Endothelial cell of umbilical vein (primary cell): ENCODE measurements around the gene CCR8. TPM values are rescaled to one million over a fixed set of nuclear protein-coding genes. Genes with fewer than 3 reads are reported as not detected.

Experiments used
- BruUV-seq: library from RNA; stranded (reverse); fragments of 400-500 nt; replicated peaks from 2 replicates; lab custom pipeline; 2021; lab: Mats Ljungman, UMichigan
- CTCF ChIA-PET: fragments of 300-600, 350-600 bp; sonication (Branson Sonifier 250); formaldehyde crosslinking; loops from one replicate; lab custom pipeline; 2021; ENCODE audit warnings: antibody characterized with exemption, inconsistent platforms; lab: Charles Lee
- POLR2A ChIA-PET: fragments of 300-600, 350-600 bp; sonication (Branson Sonifier 250); formaldehyde crosslinking; loops from one replicate; lab custom pipeline; 2021; ENCODE audit warnings: antibody characterized with exemption, inconsistent platforms; lab: Charles Lee
- DNase-seq: peaks from one replicate; pipeline ENCODE4 v3.0.0-alpha.2; 2011; ENCODE audit warnings: low read depth, low spot score
- FAIRE-seq: peaks from 2 replicates; lab custom pipeline; 2011; peaks lifted over from hg19 to GRCh38; lab: Jason Lieb, UNC
- H2AFZ ChIP-seq: 2 replicates; pipeline ENCODE4 v1.6.0; 2012; ENCODE audit warnings: low read depth, low read length, control low read depth, inconsistent platforms
- H3K27ac ChIP-seq: 2 replicates; pipeline ENCODE4 v1.5.1; 2011; ENCODE audit warnings: low read depth, mild to moderate bottlenecking, control low read depth, low read length, moderate library complexity; ENCODE audit not compliant: insufficient read depth
- H3K27me3 ChIP-seq, 2 experiments: 2 replicates each; pipeline versions ENCODE4 v1.6.0 to v1.6.1; 2011; ENCODE audit warnings: low read length in 2 of 2, mixed read lengths in 1 of 2; ENCODE audit not compliant: control insufficient read depth in 2 of 2, insufficient read depth in 2 of 2
- H3K36me3 ChIP-seq, 2 experiments: 2 replicates in 1 of 2; 3 replicates in 1 of 2; pipeline ENCODE4 v1.5.1; 2011; ENCODE audit warnings: low read length in 2 of 2, mild to moderate bottlenecking in 1 of 2, moderate library complexity in 1 of 2; ENCODE audit not compliant: control insufficient read depth in 2 of 2, insufficient read depth in 2 of 2; ENCODE audit errors: extremely low read depth in 1 of 2
- H3K4me1 ChIP-seq: 3 replicates; pipeline ENCODE4 v1.5.1; 2011; ENCODE audit warnings: mild to moderate bottlenecking, low read length; ENCODE audit not compliant: control insufficient read depth, insufficient read depth; ENCODE audit errors: extremely low read depth
- H3K4me2 ChIP-seq: 2 replicates; pipeline ENCODE4 v1.6.1; 2011; ENCODE audit warnings: low read length, control low read depth, mixed read lengths; ENCODE audit not compliant: insufficient read depth
- H3K4me3 ChIP-seq, 3 experiments: fragments of 200-600 bp in 1 of 3; sonication (generic), shearing (Covaris generic) in 1 of 3; replicated peaks in 1 of 3; 2 replicates each; pipeline ENCODE4 v1.5.1; 2011 to 2016; ENCODE audit warnings: control low read depth in 3 of 3, low read length in 3 of 3, mild to moderate bottlenecking in 2 of 3, inconsistent platforms in 1 of 3, low read depth in 1 of 3, moderate library complexity in 1 of 3; ENCODE audit not compliant: insufficient read depth in 1 of 3
- H3K79me2 ChIP-seq: 2 replicates; pipeline ENCODE4 v1.6.0; 2012; ENCODE audit warnings: low read length, inconsistent platforms; ENCODE audit not compliant: control insufficient read depth, insufficient read depth
- H3K9ac ChIP-seq: replicated peaks from 2 replicates; pipeline ENCODE3; 2011; ENCODE audit warnings: low read length, control low read depth; ENCODE audit not compliant: insufficient read depth; ENCODE audit errors: extremely low read depth
- H3K9me1 ChIP-seq: replicated peaks from 3 replicates; pipeline ENCODE4 v1.6.0; 2011; ENCODE audit warnings: mild to moderate bottlenecking, low read length; ENCODE audit not compliant: control insufficient read depth, insufficient read depth; ENCODE audit errors: extremely low read depth
- H3K9me3 ChIP-seq: replicated peaks from 2 replicates; pipeline ENCODE4 v1.5.1; 2012; ENCODE audit warnings: low read length, inconsistent platforms; ENCODE audit not compliant: control insufficient read depth, insufficient read depth
- H4K20me1 ChIP-seq: replicated peaks from 2 replicates; pipeline ENCODE3; 2011; ENCODE audit warnings: mild to moderate bottlenecking, low read length; ENCODE audit not compliant: control insufficient read depth, insufficient read depth; ENCODE audit errors: extremely low read depth
- CTCF ChIP-seq, 2 donors: IDR thresholded peaks; 1 replicate in 1 of 2; 2 replicates in 1 of 2; pipeline ENCODE4 v1.5.1; 2011; ENCODE audit warnings: low read length in 2 of 2, mild to moderate bottlenecking in 2 of 2, moderate library complexity in 2 of 2, control low read depth in 1 of 2, inconsistent platforms in 1 of 2, low read depth in 1 of 2; ENCODE audit not compliant: insufficient read depth in 1 of 2; ENCODE audit errors: extremely low read depth in 1 of 2
- EZH2 ChIP-seq: IDR thresholded peaks from 2 replicates; pipeline ENCODE4 v1.6.1; 2012; ENCODE audit warnings: borderline replicate concordance, low read depth, mild to moderate bottlenecking, moderate library complexity, low read length, inconsistent platforms; ENCODE audit not compliant: severe bottlenecking
- FOS ChIP-seq: IDR thresholded peaks from 2 replicates; pipeline ENCODE4 v1.6.1; 2011; ENCODE audit warnings: mild to moderate bottlenecking, low read length, moderate library complexity, borderline replicate concordance; ENCODE audit not compliant: insufficient read depth
- GATA2 ChIP-seq: IDR thresholded peaks from 2 replicates; pipeline ENCODE4 v1.7.0; 2011; ENCODE audit warnings: low read depth, mild to moderate bottlenecking, moderate library complexity, mixed read lengths, low read length; ENCODE audit not compliant: insufficient read length, insufficient read depth
- JUN ChIP-seq: IDR thresholded peaks from 2 replicates; pipeline ENCODE4 v1.6.1; 2011; ENCODE audit warnings: borderline replicate concordance, low read depth; ENCODE audit not compliant: insufficient read length, insufficient read depth
- MAX ChIP-seq: IDR thresholded peaks from 2 replicates; pipeline ENCODE4 v1.6.1; 2011; ENCODE audit not compliant: insufficient read depth, insufficient read length
- MYC ChIP-seq: IDR thresholded peaks from one replicate; pipeline ENCODE4 v1.6.1; 2011; ENCODE audit warnings: mild to moderate bottlenecking, low read depth, low read length
- POLR2A ChIP-seq: IDR thresholded peaks from 2 replicates; pipeline ENCODE4 v1.6.1; 2012; ENCODE audit warnings: low read depth, mild to moderate bottlenecking, control low read depth, low read length
- POLR2AphosphoS5 ChIP-seq: IDR thresholded peaks from 2 replicates; pipeline ENCODE4 v1.6.1; 2012; ENCODE audit warnings: low read depth, mild to moderate bottlenecking, control low read depth, low read length, moderate library complexity; ENCODE audit not compliant: insufficient read depth
- dilution Hi-C: fragments of 300-500 bp; cut with MboI; formaldehyde crosslinking; loops from one replicate; pipeline ENCODE4 v1.15.0; 2019; ENCODE audit warnings: low sequenced_read_pairs; ENCODE audit not compliant: extremely low pct_ligation_motif_present
- intact Hi-C: fragments of 100-400 bp; cut with micrococcal nuclease; formaldehyde crosslinking; loops from one replicate; pipeline ENCODE4 v1.10.0; 2022
- polyA plus RNA-seq, 4 experiments: library from polyadenylated mRNA; depleted of rRNA in 3 of 4; stranded (reverse) in 3 of 4; unstranded in 1 of 4; fragments of >200 nt; gene quantifications; 2 replicates each; pipeline versions ENCODE4 v1.2.1 to v1.2.3, GENCODE V29; 2011 to 2012; ENCODE audit warnings: missing spikeins in 1 of 4
- total RNA-seq: library from RNA; stranded (reverse); gene quantifications from 2 replicates; pipeline ENCODE4 v1.2.3, GENCODE V29; 2021

CCR8 gene
- total and polyA plus RNA-seq, 2 donors (not counting 3 experiments of a cell fraction or from before 2014, with no cell fraction given), result not detected

- Histone ChIP-seq H3K9me1 (no peaks in the 10 kb centered on the region), H2AFZ (no peak overlapping the region), H3K4me2 (no peak overlapping the region), H3K27ac (no peak overlapping the region), H3K36me3 (no peaks in the 10 kb centered on the region), H4K20me1 (no peaks in the 10 kb centered on the region), H3K4me3 (no peak overlapping the region), H3K79me2 (no peaks in the 10 kb centered on the region), H3K9ac (no peak overlapping the region), H3K4me1 (no peaks in the 10 kb centered on the region), H3K9me3 (no peaks in the 10 kb centered on the region), H3K27me3 (peaks cover 4 to 6% of the 10 kb centered on the region in 2 experiments)
- BruUV-seq, result no TSS peak
- FAIRE-seq (no peak), DNase-seq (no peak)
- TF ChIP-seq POLR2AphosphoS5 (no peak), MAX (no peak), GATA2 (no peak), POLR2A (no peak), JUN (no peak), FOS (no peak), MYC (no peak), CTCF (IDR thresholded peaks at IDR 0.05; ENCODE audit: extremely low read depth in 1 of 2, insufficient read depth in 1 of 2, low read depth in 1 of 2, low read length in 2 of 2) (no peak), EZH2 (no peak)
- POLR2A ChIA-PET, result no interaction called here
- dilution Hi-C loops, result no loop called here
- intact Hi-C loops, result no loop called here
- CTCF ChIA-PET, result no interaction called here
These were observed 19.6 kb downstream of the CCR8 start for GRCh38 chr3:39349080-39349479.
